ENCODE results near the gene PDZD8. TPM values are rescaled to one million over a fixed set of nuclear protein-coding genes. Genes with fewer than 3 reads are reported as not detected.

The PDZD8 gene
- polyA plus RNA-seq, 1 donor (not counting 4 experiments of a cell fraction or from before 2014, with no cell fraction given) = 24.3 TPM

DNA sequence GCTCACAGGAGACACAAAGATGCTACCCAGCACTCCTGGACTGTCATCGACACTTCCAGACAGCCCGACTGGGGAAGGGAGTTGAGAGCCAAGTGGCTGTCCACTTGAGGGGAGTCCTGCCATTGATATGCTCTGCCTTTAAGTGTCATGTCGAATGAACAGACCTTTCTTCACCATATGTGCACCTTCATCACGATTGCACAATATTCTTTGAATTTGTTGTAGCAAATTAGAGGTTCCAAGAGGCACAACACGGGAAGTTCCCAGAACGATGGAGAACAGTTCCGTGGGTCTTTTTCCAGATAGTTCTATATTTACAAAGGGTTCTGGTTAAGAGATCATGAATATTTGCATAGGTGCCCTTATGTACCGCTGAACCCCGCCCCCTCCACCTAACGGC, 118.3 kb downstream of the PDZD8 start:
- no peaks in the 10 kb centered on the region for H3K9me1 ChIP-seq (ENCODE audit: control insufficient read depth, extremely low read depth, insufficient read depth, low read length)

DNA sequence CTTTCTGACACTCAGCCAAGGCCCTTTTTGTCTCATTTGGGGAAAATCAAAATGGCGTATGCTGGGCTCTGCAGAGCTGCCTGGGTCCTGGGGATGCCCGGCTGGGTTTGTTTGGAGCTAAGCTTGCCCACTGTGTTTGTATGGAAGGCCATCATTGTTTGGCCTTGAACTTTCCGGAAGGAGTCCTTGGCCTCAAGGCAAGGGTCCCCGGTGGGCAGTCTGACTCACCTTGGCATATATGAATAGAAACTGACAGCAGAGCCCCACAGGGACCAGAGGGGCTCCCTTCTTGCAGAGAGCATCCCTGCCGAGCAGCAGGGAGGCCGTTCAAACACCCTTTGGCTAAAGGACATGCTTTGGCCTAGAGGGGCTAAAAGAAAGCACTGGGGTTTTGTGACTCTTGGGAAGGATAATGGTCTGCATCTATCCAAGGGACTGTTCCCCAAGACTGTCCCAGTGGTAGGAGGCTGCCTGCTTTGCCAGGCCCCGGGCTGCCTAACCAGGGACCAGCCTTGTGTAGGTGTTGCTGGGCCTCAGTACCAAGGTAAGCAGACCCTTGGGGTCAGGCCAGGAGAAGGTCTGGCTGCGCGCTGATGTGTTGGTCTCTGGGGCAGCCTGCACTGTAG, 119.3 kb downstream of the PDZD8 start:
- H3K27ac ChIP-seq (ENCODE audit: control insufficient read depth, insufficient read depth, low read length) = no peak overlapping the region
- no peaks in the 10 kb centered on the region for H3K79me2 ChIP-seq (ENCODE audit: control insufficient read depth, insufficient read depth, low read length)
- no peak overlapping the region for H3K9ac ChIP-seq (ENCODE audit: control insufficient read depth, extremely low read depth, insufficient read depth, low read length)
- no peaks in the 10 kb centered on the region for H3K4me1 ChIP-seq (ENCODE audit: control insufficient read depth, extremely low read depth, insufficient read depth, low read length)
- no peak overlapping the region for H3K4me3 ChIP-seq (ENCODE audit: control insufficient read depth in 2 of 3, extremely low read depth in 1 of 3, insufficient read depth in 2 of 3, low read depth in 1 of 3, low read length in 3 of 3)
- no peak for DNase-seq (ENCODE audit: low read depth, low spot score)
- H2AFZ ChIP-seq (ENCODE audit: control insufficient read depth, low read length) = no peak overlapping the region
- H3K4me2 ChIP-seq (ENCODE audit: control insufficient read depth, extremely low read depth, insufficient read depth, low read depth, low read length) = no peak overlapping the region
- no peak for FAIRE-seq
- H3K36me3 ChIP-seq (ENCODE audit: control insufficient read depth in 2 of 2, extremely low read depth in 1 of 2, insufficient read depth in 2 of 2, low read length in 2 of 2) = no peaks in the 10 kb centered on the region
- peaks cover 8% of the 10 kb centered on the region for H3K27me3 ChIP-seq (ENCODE audit: control insufficient read depth, extremely low read depth, insufficient read depth, low read length)
- no peaks in the 10 kb centered on the region for H3K9me3 ChIP-seq (ENCODE audit: control insufficient read depth, low read depth, low read length)
- TF ChIP-seq EZH2 (IDR thresholded peaks at IDR 0.05; ENCODE audit: low read length) = no peak
- TF ChIP-seq, protein P1, sequence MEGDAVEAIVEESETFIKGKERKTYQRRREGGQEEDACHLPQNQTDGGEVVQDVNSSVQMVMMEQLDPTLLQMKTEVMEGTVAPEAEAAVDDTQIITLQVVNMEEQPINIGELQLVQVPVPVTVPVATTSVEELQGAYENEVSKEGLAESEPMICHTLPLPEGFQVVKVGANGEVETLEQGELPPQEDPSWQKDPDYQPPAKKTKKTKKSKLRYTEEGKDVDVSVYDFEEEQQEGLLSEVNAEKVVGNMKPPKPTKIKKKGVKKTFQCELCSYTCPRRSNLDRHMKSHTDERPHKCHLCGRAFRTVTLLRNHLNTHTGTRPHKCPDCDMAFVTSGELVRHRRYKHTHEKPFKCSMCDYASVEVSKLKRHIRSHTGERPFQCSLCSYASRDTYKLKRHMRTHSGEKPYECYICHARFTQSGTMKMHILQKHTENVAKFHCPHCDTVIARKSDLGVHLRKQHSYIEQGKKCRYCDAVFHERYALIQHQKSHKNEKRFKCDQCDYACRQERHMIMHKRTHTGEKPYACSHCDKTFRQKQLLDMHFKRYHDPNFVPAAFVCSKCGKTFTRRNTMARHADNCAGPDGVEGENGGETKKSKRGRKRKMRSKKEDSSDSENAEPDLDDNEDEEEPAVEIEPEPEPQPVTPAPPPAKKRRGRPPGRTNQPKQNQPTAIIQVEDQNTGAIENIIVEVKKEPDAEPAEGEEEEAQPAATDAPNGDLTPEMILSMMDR (optimal IDR thresholded peaks at IDR 0.05 in 1 of 3, IDR thresholded peaks at IDR 0.05 in 1 of 3, conservative IDR thresholded peaks at IDR 0.05 in 1 of 3; ENCODE audit: extremely low read depth in 1 of 3, insufficient read depth in 2 of 3, low read length in 3 of 3) = no peak
- no peaks in the 10 kb centered on the region for H3K9me1 ChIP-seq (ENCODE audit: control insufficient read depth, extremely low read depth, insufficient read depth, low read length)
- dilution Hi-C loops (cut with MboI; ENCODE audit: extremely low pct_ligation_motif_present, low sequenced_read_pairs) = no loop called here
- no peaks in the 10 kb centered on the region for H4K20me1 ChIP-seq (ENCODE audit: control insufficient read depth, extremely low read depth, insufficient read depth, low read length)

More for the DNA sequence above, 118.3 kb downstream of the PDZD8 start:
- Histone ChIP-seq H3K4me3 (ENCODE audit: control insufficient read depth in 2 of 3, extremely low read depth in 1 of 3, insufficient read depth in 2 of 3, low read depth in 1 of 3, low read length in 3 of 3) (no peak overlapping the region), H2AFZ (ENCODE audit: control insufficient read depth, low read length) (no peak overlapping the region), H3K9me3 (ENCODE audit: control insufficient read depth, low read depth, low read length) (no peaks in the 10 kb centered on the region), H3K9ac (ENCODE audit: control insufficient read depth, extremely low read depth, insufficient read depth, low read length) (no peak overlapping the region), H3K36me3 (ENCODE audit: control insufficient read depth in 2 of 2, extremely low read depth in 1 of 2, insufficient read depth in 2 of 2, low read length in 2 of 2) (no peaks in the 10 kb centered on the region), H3K79me2 (ENCODE audit: control insufficient read depth, insufficient read depth, low read length) (no peaks in the 10 kb centered on the region), H3K4me1 (ENCODE audit: control insufficient read depth, extremely low read depth, insufficient read depth, low read length) (no peaks in the 10 kb centered on the region), H4K20me1 (ENCODE audit: control insufficient read depth, extremely low read depth, insufficient read depth, low read length) (no peaks in the 10 kb centered on the region), H3K4me2 (ENCODE audit: control insufficient read depth, extremely low read depth, insufficient read depth, low read depth, low read length) (no peak overlapping the region), H3K27me3 (ENCODE audit: control insufficient read depth, extremely low read depth, insufficient read depth, low read length) (peaks cover 5% of the 10 kb centered on the region), H3K27ac (ENCODE audit: control insufficient read depth, insufficient read depth, low read length) (no peak overlapping the region)
- TF ChIP-seq, protein P1 (optimal IDR thresholded peaks at IDR 0.05 in 1 of 3, IDR thresholded peaks at IDR 0.05 in 1 of 3, conservative IDR thresholded peaks at IDR 0.05 in 1 of 3; ENCODE audit: extremely low read depth in 1 of 3, insufficient read depth in 2 of 3, low read length in 3 of 3) = no peak
- no peak for TF ChIP-seq EZH2 (IDR thresholded peaks at IDR 0.05; ENCODE audit: low read length)
- no peak for DNase-seq (ENCODE audit: low read depth, low spot score)
- no peak for FAIRE-seq
- dilution Hi-C loops (cut with MboI; ENCODE audit: extremely low pct_ligation_motif_present, low sequenced_read_pairs) = no loop called here
